Stimulated activated CD4-positive, alpha-beta T cell treated with anti-CD3 and anti-CD28 coated beads, Interleukin-1b, Interleukin-23, amount 100 ng/mL, for 1 hour (primary cell): ENCODE measurements around the gene CASP7.

ENCODE experiments used
- DNase-seq, 2 donors: peaks; one replicate each; pipeline ENCODE4 v3.0.0-alpha.2; 2020; ENCODE audit warnings: low read depth in 2 of 2

CASP7 gene

DNA sequence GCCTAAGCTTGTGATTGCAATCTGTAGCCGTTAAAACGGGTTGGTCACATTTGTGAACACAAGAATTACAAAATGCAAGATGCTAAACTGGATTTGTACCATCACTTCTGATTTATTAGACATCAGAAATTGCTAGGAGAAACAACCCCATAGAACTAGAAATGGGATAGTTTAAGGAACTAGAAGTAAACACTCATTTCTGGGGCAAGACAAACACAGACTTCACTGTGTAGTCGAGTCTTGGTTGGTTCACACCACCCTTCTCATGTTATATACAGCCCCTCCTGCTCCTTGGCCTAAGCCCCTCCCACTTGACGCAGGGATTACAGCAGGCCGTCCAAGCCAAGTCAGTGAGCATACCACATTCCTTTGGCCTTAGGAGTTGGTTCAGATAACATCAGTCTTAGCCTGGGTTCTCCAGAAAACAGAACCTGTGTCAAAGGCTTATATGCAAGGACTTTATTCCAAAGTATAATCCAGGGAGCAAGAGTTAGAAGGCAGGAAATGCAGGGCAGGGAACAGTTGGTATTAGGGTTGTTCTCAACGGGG, 13.8 kb upstream of the CASP7 start:
- DNase-seq: no peak

DNA sequence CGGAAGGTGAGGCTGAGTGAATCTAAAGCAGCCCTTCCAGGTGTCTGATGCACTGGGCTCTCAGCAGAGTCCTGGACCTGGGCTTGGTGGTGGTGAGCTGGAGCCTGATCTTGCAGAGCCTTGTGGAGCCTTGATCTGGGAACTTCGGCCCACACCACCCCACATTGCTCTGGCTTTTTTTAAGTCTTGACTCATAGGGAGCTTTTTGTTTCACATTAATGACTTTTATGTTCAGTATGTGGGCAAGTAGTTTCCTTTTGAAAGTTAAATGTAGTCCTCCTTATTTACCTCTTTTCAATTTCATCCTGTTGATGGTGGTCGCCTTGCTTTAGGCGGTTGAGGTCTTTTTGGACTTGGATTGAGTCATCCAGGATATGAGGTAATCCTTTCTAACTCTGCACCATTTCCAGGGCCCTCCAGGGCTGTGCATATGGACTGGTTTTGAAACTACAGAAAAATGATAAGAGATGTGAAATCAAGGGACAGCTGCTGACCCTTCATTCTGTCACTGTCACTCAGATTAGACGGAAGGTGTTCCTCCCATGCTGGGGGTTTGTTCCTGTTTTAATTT, 12.9 kb upstream of the CASP7 start:
- no peak for DNase-seq

DNA sequence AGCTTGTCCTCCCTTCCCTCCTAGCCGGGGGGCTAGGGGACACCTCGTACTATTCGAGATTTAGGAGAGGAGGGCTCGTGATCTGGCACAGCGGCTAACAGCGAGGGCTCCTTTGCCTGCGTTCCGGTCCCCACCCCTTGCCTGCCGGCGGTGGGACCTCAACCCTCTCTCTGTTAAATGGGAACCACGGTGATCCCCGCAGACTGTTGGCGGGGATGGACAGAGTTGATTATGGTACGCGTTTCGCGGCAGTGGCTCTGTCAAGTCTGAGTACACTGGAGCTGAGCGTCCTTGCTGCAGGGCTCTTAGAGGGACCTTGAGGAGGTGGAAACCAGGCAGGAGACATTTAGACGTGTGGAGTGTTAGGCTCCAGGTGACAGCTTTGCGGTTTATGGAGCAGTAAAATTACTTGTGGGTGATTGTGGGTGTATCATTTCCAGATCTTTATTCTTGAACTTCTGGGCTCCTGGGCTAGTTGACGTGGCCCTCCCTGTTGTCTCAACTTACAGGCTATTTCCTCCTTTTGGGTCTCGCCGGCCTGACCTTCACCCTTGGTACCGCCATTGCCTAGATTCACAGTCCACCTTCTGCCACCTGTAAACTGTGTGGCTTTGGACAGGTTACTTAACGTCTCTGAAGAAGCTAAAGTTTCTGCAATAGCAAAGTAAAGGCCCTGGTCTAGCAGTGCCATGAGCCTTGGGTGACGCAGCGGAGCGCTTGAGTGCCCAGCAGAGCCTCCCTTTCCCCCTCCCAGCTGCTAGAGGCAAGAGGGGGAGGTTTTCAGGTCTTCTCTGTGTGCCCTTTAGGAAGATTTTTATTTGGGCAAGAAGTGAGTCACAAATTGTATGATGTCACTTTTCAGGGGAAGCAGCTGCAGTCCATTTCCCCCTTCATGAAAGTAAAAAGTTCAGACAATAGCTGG, 739 bp downstream of the CASP7 start:
- DNase-seq: no peak

DNA sequence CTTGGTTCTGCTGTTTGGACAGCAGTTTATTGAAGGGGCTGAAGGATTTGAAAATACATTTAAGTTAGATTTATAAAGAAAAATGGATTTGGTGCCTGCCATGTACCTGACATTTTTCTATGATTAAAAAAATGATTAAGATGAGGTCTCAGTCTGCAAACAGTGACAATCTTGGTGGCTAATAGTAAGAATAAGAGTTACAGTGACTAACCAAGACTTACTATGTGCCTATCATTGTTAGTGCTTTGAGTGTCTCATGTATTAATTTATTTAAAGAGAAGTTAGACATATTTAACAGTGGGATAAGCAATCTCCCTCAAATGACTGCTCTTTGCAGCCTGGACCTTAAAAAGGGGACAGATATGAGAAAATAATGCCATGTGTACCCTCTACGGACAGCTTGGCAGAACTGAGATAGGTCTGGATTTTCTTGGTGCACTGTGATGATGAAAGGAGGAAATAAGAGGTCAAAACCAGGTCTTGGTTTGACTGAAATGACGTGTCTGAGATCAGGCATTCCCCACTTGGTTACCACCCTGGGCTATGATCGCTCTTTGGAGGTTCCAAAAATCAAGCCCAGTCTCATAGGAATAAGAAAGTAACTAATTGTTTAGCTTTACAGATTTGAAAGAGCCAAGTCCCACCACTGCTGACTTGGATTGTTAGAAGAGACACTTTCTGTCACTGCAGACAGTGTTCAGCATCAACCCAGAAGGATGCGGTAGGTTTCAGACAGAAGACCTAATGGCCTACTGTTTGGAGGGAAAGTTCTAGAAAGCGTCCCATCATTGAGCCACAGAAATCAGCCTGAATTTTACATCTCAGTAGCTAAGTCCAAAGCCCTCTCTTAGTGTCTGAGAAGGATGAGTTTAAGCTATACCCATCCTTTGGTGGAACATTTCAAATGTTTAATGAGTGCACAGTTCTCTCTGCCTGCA, 2.1 kb downstream of the CASP7 start:
- no peak for DNase-seq

DNA sequence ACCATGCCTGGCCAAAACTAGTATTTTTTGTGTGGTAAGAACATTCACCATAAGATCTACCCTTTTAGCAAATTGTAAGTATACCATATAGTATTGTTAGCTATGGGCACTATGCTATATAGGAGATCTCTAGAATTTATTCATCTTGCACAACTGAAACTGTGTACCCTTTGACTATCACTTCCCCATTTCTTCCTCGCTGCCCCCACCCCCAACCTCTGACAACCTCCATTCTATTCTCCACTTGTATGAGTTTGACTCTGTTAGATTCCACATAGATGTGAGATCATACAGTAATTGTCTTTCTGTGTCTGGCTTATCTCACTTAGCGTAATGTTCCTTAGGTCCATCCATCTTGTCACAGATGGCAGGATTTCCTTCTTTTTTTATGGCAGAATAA, 3.6 kb downstream of the CASP7 start:
- no peak for DNase-seq

DNA sequence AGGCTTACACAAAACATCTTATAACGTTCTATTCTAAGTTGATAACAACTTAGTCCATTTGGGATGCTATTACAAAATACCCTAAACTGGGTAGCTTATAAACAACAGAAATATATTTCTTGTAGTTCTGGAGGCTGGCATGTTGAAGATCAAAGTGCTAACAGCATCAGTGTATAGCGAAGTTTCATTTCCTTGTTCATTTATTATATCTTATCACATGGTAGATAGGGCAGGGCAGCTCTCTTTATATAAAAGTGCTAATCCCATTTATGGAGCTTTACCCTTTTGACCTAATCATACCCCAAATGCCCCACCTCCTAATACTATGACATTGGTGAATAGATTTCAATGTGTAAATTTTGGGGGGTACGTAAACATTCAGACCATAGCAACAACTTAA, 6.3 kb downstream of the CASP7 start:
- DNase-seq: no peak

DNA sequence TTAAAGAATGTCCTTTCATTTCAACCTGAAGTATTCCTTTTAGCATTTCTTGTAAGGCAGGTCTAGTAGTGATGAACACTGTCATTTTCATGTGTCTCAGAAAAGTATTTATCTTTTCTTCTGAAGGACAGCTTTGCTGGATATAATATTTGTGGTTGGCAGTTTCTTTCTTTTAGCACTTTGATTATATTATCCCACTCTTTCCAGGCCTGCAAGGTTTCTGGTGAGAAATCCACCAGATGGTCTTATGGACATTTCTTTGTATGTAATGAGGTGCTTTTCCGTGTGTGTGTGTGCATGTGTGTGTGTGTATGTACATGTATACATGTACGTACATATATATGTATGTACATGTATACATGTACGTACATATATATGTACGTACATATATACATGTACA, 7.3 kb downstream of the CASP7 start:
- no peak for DNase-seq

DNA sequence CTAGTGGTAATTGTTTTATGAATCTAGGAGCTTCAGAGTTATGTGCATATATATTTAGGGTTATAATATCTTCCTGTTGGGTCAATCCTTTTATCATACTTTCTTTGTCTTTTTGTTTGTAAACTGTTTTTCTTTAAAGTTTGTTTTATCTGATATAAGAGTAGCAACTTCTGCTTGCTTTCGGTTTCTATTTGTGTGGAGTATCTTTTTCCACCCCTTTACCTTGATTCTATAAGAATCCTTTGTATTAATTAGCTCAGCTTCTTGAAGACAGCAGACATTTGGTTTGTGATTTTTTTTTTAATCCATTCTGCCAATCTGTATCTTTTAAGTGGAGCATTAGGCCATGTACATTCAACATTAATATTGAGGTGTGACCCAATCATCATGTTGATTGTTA, 9.3 kb downstream of the CASP7 start:
- DNase-seq: no peak

DNA sequence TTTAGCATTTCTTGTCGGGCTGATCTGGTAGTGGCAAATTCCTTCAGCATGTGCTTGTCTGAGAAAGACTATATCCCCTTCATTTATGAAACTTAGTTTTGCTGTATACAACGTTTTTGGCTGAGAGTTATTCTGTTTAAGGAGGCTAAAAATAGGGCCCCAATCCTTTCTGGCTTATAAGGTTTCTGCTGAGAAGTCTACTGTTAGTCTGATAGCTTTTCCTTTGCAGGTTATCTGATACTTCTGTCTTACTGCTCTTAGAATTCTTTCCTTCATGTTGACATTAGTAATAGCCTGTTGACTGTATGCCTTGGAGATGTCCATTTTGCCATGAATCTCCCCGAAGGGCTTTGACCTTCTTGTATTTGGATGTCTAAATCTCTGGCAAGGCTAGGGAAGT, 9.9 kb downstream of the CASP7 start:
- no peak for DNase-seq

DNA sequence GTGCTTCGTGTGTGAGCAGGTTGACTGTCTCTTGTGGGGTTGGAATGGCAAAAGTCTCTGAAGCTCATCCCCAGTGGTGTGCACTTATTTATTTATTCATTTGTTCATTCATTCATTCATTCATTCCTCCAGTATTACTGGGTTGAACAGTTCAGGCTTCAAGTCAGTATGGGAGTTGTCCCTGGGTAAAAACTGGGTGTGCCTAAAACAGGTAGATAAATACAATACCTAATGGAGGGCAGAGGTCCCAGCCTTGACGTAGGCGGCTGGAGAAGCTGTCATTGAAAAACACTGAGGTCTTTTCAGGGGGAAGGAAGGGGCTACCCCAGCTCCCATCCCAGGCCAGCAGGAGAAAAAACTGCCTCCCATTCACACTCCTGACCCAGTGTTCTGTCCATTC, 11.0 kb downstream of the CASP7 start:
- DNase-seq: no peak

DNA sequence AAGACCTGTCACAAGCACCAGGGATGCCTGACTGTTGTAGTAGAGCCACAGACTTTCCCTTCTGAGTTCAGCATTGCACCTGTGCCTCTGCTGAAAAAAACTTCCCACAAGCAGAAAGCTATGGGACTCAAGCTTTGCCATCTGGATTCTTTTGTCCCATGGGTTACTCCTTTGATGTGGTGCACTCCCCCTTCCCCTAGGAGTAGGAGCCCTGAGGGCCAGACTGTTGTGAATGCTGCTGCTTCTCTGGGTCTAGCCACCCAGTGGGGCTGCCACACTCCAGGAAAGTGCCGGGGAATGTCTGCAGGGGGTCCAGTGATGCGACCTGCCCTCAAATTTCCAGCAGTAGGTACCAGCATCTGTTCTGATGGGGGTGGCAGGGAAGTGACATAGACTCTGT, 11.7 kb downstream of the CASP7 start:
- DNase-seq: no peak

DNA sequence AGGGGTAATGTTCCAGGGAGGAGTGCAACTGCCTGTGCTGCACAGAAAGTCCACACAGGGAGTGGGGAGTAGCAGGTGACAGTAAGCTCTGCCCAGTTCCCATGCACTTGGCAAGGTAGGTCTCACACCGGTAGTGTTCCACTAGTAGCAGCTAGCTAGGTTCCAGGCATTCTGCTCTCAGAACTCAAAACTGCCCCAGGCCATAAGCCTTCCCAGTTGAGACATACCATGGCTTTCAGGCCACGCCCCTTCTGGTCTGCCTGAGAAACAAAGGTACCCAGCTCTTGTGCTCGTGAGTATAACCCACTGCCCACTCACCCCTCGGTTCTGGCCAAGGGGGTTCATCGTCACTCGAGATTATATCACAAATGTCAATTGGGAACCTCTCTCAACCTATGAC, 12.6 kb downstream of the CASP7 start:
- DNase-seq: no peak

DNA sequence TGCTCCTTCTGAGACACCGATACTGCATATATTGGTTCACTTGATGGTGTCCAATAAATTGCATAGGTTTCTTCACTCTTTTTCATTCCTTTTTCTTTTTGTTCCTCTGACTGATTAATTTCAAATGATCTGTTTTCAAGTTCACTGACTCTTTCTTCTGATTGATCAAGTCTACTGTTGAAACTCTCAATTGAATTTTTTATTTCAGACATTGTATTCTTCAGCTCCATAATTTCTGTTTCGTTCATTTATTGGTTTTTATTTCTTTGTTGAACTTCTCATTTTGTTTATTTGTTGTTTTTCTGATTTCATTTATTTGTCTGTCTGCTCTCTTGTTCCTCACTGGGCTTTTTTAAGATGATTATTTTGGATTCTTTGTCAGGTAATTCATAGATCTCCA, 13.6 kb downstream of the CASP7 start:
- no peak for DNase-seq

DNA sequence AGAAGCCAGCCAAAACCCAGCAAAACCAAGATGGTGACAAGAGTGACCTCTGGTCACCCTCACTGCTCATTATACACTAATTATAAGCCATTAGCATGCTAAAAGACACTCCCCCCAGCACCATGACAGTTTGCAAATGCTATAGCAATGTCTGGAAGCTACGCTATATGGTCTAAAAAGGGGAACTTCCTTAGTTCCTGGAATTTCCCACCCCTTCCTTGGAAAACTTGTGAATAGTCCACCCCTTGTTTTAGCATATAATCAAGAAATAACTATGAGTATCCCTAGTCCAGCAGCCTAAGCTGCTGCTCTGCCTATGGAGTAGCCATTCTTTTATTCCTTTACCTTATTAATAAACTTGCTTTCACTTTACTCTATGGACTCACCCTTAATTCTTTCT, 16.0 kb downstream of the CASP7 start:
- DNase-seq: no peak

DNA sequence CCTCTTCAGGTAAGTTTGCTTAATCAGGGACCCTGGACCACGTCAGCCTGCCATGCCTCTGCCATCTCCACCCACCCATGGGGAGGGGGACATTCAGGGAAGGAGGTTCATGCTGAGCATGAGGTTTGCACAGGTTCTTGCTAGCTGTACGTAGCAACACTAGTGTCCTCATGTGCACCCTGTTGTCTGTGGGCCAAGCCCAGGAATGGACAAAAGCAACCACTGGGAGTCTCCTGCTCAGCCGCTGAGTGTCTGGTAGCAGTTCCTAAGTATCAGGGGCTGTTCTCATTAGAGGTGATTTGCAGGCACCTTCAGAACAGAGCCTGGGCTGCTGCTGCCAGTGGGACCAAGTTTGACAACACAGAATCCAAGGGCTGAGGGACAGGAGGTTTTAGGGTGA, 17.9 kb downstream of the CASP7 start:
- DNase-seq: no peak

DNA sequence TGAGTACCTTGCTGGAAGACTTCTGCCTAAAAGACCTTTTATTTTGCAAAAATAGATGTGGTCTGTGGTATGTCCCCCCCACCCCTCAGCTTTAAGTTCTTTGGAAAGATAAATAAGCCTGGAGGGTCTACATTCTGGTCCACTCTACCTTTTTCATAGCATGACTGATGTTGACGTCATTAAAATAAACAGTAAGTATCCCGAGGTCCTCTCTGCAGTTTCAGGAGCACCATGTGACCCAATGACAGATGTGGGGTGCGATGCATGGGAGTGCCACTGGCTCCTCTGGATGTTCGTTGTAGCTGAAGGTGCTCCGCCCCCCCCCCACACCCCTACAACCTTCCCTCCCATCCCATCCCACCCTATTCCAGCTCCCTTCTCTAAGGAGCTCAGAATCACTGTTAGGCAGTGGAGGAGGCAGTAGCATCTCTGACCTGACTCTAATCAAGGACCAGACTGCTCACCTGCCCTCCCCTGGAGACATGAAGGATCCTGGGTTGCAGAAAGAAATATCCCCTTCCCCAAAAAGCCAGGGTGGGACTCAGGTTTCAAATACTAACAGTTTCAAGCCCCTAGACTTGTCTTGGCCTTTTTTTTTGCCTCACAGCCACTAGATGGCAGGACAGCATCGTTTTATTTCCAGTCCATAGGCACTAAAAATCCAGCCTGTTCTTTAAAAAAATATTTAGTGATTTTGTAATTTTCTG, 25.1 kb downstream of the CASP7 start:
- no peak for DNase-seq

DNA sequence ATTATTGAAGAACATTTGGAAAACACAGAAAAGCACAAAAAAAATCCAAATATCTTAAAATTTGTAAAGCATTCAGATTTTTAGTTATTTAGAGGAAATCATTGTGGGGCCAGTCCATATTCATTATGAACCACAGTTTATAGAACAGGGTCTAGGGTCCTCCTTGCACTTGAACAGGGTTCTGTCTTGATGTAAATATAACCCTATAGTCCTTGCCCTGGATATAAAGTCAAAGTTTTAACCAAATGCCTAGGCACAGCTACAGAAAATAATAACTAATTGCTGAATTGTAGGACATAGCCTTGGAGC, 25.6 kb downstream of the CASP7 start:
- DNase-seq: no peak

DNA sequence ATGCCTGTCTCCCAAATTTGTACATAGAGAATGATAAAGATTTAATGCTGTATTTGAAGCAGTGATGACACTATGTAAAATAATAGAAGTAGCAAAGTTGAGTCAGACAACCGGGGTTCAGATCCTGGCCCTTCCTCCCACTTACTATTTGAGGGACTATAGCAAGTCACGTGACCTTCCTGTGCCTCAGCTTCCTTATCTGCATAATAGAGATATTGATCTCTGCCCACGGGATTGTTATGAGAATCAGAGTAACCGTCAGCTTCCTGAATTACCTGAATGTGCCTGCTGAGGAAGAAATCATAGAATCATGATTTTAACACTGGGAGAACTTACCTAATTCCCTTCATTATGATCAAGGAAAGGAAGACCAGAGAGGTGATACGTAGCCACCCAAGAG, 26.9 kb downstream of the CASP7 start:
- no peak for DNase-seq

DNA sequence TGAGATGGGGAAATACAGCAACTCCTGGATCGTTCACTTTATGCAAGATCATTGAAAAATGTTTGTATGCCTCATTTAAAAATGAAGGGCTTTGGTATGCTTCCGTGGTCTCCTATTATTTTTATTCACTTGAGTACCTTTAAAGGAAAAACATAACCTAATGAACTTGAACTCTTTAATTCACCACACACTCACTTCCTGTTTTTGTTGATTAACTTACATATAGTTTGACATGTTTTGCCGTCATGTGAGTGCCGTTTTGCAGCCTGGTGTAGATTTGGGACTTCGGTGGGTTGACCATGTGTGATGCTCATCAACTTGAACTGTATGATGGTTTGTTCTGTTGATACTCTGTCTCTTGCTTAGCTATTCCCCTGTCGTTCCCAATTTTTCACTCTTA, 28.9 kb downstream of the CASP7 start:
- no peak for DNase-seq

DNA sequence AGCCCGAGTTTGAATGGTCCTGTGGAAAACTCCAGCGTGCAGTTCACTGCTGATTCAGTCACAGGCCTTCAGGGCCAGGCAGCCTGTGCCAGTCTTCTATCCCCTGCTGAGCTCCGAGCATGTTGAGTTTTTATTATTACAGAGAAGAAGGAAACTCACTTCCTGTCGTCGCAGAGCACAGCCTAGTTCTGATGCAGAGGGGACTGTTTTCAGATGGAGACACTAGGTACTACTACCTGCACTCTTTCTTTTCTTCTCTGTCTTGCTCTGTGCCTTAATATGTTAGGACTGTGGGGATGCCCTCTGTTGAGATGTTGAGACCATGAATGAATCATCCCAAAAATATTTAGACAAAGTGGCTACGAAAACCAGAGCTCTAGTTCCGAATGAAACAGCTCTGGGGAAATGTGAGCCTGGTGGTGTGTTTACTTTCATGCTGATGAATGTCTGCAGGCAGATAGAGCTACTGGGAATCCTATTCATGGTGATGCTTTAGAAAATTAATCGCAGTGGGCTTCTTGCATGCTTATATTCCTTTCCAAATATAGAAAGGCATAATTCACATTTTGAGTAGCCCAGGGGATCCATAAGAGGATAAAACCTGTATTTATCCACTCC, 29.6 kb downstream of the CASP7 start:
- DNase-seq: no peak

DNA sequence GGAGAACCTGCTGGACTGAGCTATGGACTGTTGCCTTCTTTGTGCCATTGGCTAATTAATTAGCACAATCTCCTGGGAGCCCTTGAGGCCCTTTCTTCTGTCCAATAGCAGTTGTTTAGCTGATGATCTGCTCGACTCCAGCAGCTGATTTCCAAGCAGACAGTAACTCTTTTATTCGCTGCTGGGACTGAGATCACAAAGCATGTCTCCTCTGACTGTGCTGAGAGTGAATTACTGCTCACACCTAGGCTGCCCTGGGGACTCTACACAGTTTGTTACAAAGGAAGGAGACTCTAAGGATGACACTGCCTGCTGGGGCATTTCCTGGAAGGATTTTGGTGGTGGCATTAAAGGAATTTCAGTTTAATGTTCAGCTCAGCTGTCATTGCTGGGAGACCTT, 31.4 kb downstream of the CASP7 start:
- DNase-seq: no peak
